Right ventricle myocardium superior (tissue), 1 donor: Measurements from ENCODE around the gene MCF2L. TPM values are rescaled to one million over a fixed set of nuclear protein-coding genes. Genes with fewer than 3 reads are reported as not detected.

ENCODE experiments used
- ATAC-seq: fragments of 200-7000 bp; cut with Tn5 transposase; one replicate; pipeline ENCODE4 v1.9.1; 2020; ENCODE audit warnings: mild to moderate bottlenecking; ENCODE audit not compliant: poor library complexity
- DNase-seq: peaks from one replicate; pipeline ENCODE4 v3.0.0-alpha.2; 2020
- intact Hi-C: fragments of 100-400 bp; cut with DNase I; formaldehyde crosslinking; loops from one replicate; pipeline ENCODE4 v1.11.2; 2022
- total RNA-seq: library from RNA; stranded (reverse); fragmentation: NEBNext Ultra II Directional; extraction: Animal tissue kit (Norgen Biotek cat#: 25700); gene quantifications from one replicate; pipeline ENCODE4 v1.2.1, GENCODE V29; 2021
- donor health status: DM: no; HTN: yes; CAD: no; lungs with severe emphysema.

MCF2L gene
- total RNA-seq, 1 donor from 2014 or later = 38.1 TPM

DNA sequence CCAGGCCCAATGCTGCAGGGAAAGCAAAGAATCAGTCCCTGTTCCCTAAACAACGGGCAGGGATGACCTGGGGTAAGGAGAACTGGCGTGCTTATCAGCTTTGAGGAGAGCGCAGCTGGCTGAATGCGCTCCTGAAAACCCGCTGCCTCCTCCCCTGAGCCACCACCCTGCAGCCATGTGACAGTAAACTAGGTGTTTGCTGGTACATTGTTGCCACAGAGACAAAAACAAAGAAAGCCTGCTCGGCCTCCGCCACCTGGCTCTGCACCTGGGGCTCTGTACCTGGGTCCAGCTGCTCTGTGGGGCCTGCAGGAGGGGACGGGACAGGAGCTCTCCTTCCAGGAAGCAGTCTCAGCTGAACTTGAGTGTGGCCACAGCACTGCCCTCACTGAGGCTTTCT, 21.8 kb downstream of the MCF2L start:
- ATAC-seq (peak; percentile 73), DNase-seq (no peak)
- intact Hi-C loops = no loop called here

DNA sequence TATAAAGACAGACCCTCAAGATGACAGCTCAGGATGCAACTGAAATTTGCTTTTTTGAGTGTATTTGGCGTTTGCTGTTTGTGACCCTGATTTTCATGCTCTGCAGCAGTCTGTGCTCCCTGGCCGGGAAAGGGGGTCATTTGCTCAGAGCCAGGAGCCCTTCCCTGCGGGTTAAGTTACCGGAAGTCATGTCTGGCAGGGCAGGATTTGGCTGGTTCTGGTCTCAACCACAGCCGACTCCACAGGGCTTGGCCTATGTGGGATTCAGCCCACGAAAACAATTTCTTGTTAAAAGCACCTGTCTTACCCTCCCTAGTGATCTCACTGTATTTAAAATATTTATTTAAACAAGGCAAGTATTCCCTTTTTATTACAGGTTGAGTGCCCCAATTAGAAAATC, 22.6 kb downstream of the MCF2L start:
- intact Hi-C loops = no loop called here
- ATAC-seq = no peak
- no peak for DNase-seq

DNA sequence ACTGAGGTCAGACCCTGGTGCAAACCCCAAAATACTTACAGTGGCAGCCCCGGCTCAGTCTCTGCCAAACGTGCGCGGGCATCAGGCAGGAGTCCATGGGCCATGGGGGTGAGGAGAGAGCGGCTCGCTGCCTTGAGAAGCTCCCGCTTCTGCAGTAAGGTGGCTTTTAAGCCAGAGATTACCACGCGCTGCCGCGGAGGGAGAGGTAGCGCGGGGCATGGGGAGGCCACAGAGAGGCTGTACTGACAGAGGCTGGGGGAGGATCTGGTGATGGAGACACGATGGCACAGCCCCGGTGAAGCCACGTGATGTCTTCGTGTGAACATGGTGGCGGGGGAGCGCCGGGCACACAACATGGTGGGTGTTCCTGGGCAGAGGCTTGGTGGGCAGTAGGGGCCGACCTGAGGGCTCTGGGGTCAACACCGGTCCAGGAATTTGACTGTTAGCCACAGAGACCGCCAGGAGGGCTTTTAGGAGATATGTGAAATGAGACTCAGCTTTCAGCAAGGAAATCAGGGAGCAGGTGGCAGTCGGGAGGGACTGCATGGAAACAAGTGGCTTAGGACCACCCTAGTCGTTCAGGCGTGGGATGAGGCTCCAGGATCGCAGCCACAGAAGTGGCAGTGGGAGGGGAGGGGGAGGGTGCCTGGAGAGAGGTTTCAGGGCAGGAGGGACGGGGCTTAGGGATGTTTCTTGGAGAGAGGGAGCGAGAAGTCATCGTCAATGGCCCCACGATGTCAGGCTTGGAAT, 24.1 kb downstream of the MCF2L start:
- DNase-seq = no peak
- ATAC-seq = no peak
- intact Hi-C loops = no loop called here

DNA sequence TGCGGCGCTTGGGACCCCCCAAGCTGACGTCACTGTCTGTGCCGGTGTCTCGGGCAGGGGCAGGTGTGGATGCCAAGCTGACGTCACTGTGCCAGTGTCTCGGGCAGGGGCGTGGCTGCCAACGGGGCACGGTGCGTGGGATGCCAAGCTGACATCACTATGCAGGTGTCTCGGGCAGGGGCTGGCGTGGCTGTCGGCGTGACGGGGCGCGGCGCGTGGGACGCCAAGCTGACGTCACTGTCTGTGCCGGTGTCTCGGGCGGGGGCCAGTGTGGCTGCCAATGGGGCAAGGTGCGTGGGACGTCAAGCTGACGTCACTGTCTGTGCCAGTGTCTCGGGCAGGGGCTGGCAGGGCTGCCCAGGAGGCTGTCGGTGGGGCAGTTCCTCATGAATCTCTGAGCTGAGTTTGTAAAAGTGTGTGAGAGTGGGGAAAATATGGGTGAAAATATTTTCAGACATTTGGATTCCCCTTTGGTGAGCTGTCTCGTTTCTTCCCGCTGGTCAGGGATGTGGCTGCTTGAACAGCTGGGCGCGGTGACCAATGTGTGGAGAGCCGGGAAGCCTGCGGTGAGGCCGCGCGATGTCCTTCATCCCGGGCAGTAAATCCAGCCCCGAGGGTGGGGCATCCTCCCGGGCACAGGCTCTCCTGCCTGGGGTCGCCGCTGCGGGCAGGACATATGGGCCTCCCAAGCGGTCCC, 25.2 kb downstream of the MCF2L start:
- no peak for DNase-seq
- no peak for ATAC-seq
- intact Hi-C loops = no loop called here

DNA sequence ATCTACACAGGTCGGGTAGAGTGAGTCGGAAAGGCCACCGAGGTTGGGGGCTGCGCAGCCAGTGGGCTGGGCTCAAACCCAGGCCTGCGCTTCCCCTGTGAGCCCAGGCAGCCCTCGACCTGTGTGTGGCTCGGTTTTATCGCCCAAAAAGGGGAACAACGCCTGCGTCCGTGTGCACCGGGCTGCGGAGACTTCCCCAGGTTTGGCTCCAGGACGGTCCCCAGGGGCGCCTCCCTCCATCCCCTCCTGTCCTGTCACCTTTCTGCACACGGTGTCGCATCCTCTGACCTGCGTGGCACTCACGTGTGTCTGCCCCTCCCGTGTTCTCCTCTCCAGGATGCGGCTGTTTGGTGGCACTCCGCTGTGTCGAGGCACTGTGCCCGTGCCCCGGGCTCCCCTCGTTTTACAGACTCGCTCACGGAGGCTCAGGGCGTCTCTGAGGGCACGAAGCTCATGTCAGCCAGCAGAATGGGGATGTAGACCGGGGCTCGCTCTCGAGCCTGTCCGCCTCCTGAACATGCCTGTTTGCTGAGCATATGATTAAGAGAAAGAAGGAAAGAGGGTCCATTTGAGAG, 25.9 kb downstream of the MCF2L start:
- ATAC-seq (no peak), DNase-seq (no peak)
- intact Hi-C loops = no loop called here

DNA sequence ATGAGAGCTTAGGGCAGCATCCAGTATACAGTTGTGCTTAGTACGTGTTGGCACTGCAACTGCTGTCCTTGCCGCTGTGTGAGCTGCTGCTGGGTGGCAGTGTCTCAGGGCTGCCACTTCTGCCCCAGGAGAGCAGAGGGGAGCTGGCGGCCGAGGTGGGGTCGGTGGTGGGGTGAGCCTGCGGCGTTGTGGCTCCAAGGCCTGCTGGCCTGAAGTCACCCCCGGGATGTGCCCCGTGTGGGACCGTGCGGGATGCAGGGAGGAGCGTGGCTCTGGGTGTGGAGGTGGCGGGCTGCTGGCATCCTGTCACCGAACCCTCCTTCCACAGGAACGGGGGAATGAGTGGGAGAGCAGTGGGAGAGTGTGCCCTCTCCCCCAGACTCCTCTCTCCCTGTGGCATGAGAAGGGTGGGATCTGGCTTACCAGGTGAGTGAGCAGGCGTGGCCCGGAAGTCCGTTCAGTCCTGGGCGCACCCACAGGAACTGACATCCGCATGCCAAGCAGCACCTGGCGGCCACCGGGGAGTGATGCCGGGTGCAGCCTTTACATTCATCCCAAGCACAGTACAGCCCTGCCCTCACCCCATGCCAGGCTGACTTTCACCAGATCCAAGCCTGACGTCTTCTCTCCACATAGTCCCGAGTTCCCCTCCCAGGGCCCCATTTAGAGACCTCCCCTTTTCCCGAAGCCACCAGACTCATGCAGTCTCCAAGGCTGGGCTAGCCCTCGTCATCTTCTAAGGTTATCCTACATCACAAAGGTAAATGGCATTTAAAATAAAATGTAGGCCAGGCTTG, 26.6 kb downstream of the MCF2L start:
- DNase-seq (no peak), ATAC-seq (no peak)
- intact Hi-C loops = no loop called here

DNA sequence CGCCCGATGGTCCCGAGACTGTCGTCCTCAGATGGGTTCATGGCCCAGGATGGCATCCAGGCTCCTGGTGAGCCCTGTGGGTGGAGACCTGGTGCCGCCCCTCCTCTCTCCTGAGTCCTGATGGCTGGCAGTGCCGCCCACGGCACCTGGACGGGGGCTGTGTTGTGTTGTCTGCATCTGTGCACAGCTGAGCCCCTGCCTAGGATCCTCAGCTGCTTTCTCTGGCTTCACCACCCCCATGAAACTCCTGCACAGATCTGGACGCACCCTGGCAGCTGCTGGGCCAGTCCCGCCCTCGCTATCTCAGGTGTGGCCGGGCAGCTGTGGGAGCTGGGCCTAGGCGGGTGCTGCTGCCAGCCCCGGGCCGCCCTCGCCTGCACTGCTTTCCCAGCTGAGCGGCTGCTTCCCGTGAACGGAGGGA, 27.7 kb downstream of the MCF2L start:
- ATAC-seq = no peak
- intact Hi-C loops = no loop called here
- no peak for DNase-seq

DNA sequence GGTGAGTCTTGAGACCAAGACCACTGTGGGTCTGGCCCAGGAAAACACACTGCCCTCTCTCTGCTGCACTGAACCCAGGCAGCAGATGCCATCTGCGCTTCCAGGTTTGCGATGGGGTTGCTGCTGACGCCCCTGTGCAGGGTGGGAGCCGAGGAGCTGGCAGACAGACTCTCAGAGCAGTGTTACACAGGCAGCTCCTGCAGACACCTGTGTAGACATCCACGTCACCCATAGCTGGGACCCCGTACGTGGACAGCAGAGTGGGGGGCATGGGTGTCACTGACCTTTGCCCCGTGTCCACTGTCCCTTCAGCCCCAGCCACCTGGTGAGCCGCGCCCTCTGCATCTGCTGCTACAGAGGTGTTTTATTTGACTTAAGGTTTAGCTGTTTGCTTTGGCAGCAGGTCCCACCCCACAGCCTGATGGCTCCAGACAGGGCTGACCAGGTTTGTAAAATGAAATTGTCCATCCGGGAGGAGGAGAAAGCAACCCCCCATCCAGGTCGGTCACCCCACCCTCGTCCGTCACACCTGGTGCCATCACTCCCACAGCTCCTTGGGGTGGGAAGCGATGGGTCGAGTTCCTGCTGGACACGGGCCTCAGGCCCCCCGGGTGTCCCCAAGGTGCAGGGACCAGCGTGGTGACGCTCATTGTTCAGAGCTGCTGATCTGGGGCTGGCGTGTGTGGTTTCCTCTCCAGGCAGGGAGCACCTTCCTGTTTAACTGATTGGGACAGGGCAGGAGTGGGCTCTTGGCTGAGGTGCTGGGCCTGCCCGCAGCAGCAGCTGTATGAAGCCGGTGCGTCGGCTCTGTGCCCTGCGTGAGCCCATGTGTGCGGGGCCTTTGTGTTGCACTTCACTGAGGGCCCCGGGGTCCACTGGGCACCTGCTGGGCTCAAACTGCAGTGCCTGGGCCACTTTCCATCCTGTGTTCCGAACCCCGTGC, 28.4 kb downstream of the MCF2L start:
- no peak for ATAC-seq

DNA sequence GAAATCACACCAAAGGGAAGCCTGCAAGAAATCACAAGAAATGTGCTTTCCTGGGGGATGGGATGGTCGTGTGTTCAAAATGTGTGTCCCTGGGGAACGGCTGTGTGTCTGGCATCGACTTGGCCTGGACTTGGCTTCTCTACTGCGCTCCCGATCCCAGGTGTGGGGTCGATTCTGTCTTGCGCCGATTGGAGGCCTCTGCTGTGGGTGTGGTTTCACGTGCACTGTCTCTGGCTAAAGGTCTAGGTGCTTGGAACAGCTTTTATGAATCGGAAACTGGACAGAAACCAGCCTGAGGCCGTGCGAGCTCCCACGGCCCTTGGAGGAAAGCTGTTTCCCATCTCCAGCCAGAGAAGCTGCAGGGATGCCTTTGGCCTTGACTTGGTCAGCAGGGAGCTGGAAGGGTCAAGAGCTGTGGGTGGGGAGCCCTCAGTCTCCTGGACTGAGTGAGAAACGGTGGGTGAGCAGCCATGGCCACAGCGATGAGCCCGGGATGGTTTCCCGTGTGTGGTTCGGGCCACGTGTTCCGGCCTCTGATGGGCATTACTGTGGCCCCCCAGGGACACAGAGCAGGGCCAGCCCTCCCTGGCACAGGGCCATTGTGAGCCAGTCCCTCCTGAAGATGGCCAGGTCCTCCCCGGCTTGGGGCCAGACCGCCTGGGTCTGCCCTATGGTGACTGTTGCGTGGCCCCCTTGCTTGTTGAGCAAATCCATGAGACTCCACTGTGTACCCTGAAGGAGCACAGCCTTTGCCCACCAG, 29.7 kb downstream of the MCF2L start:
- DNase-seq (no peak), ATAC-seq (no peak)
- intact Hi-C loops = no loop called here

More for the DNA sequence above, 28.4 kb downstream of the MCF2L start:
- intact Hi-C loops = no loop called here
- DNase-seq = no peak

DNA sequence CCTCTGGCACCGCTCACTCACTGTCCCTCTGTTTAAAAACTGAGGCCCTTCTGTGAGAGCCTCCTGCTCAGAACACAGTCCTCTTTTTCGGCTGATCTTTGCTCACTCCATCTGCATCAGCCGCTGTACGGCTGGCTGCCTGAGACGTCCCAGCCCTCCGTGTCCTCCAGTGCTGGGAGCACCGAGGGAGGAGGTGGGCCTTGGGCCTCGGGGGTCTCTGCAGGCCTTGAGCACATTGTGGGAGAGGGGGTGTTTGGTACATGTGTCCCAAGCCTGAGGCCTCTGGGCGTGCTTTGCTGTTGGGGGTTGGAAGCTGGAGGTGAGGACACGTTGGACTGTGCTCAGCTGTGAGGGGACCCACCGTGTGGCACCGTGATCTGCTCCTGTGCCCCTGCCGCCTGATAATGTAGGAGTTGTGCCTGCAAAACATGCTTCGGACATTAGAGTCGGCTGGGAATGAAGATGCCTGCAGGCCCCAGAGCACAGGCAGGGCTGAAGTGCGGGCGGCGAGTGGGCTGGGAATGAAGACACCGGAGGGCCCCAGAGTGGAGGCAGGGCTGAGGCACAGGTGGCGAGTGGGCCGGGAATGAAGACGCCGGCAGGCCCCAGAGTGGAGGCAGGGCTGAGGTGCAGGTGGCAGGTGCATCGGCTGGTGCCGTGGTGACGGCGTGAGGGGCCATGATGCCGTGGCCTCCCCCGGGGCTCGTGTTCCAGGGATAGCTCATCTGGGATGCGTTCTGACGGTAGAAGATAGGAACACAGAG, 30.6 kb downstream of the MCF2L start:
- DNase-seq (no peak), ATAC-seq (no peak)
- intact Hi-C loops = no loop called here

DNA sequence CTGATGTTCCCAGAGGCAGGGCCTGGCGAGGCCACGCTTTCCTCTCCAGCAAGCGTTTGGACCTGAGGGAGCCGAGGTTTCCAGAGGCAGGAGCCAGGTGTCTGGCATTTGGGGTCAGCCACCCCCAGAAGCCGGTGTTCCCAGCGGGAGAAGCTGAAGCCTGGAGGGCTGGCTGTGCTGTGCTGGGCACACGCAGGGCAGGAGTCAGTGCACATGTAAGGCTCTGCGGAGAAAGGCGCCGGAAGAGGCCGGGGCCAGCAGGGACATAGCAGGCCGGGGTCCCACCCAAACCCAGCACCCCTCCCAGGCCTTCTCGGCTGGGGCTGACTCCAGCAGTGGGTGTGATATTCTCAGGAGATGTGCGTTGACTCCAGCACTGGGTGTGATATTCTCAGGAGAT, 31.6 kb downstream of the MCF2L start:
- ATAC-seq (no peak), DNase-seq (no peak)
- intact Hi-C loops = no loop called here

DNA sequence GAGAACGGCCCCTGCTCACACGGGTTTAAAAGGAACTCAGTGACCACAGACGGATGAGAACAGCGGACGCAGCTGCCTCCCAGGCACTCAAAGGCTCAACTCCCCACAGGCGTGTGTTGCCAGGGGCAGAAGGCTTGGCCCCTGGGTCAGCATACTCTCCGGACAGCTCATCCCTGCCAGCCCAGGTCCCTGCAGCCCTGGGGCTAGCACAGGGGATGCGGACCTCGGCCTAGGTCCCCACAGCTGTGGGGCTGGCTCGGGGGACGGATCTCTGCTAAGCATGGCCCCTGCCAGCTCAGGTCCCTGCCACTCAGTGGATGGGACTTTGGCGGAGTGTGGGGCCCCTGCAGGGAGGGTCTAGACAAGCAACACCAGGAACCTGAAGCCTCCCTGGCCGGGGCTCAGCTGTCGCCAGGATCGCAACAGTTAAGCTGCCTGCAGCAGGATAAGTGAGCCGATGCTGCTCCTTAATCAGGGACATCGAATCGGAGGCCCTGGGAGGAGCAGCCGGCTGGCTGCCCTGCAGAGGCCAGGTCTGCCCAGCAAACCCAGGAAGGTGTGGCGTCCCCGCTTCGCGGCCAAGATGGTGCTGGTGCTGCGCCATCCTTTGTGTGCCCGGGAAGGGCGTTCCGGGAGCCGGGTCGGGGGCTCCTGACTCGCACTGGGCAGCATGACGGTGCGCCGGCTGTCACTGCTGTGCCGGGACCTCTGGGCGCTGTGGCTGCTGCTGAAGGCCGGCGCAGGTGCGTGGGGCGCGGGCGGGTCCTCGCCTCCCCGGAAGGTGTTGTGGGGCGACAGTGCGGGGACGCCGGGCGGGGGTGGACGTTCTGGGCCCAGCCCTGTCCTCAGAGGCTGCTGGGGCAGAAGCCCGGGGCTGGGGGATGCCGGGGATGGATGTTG, 32.5 kb downstream of the MCF2L start:
- ATAC-seq (peak; percentile 77), DNase-seq (peak; percentile 62)
- intact Hi-C loops = no loop called here

DNA sequence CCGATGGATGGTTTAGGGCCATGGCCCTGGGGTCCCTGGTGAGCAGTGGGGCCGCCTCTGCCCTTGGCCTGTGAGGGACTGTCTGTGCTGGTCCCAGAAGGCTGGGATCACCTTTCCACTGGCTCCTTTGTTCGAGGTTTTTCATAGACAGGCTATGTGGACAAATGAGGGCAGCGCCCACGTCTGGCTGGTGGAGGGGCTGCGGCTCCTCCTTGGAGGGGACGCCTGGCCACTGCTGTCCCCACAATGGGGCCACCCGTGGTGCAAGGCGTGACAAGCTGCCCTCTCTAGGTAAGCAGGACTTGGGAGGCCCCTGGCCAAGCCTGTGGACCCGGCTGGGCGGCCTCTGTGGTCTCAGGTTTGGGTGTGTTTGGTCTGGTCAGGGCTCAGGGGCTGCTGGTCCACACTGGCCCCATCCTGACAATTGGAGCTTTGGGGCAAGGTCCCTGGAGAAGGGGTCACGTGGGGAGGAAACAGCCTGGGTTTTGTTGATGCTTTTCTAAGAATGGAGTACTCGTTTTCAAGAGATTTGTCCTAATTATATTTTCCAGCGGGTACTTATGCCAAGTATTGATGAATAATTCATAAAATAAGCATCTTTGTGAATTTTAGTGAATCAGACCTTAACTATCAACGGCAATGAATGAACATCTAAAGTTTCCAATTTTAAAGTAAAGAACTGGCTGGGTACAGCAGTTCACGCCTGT, 33.3 kb downstream of the MCF2L start:
- intact Hi-C loops = no loop called here
- no peak for DNase-seq
- peak; percentile 28 for ATAC-seq

DNA sequence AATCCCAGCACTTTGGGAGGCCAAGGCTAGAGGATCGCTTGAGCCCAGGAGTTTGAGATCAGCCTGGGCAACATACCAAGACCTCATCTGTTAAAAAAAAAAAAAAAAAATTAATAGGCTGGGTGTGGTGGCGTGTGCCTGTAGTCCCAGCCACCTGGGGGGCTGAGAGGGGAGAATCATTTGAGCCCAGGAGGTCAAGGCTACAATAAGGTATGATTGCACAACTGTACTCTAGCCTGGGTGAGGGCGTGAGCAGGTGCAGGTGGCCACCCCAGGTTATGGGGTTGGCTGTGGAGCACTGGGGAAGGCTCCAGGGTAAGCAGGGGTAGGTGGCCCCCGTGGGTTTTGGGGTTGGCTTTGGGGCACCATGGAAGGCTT, 33.9 kb downstream of the MCF2L start:
- DNase-seq = no peak
- intact Hi-C loops = no loop called here

DNA sequence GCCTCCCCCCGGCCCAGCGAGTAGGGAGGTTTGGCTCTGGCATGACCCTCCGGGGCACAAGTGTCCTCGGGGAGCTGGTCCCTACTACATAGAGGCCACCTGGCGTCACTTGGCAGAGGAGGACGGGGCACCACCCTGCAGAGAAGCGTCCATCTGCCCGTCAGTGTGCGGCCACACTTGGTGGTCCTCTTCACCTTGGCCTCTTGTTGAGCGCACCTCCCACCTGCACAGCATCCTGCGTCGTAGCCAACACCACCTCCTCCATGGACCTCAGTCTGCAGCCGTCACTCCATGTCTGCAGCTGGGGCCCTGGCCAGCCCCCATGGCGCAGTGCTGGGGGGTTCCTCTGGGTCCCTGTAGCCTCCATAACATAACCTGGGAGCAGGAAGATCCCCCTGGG, 35.1 kb downstream of the MCF2L start:
- intact Hi-C loops = no loop called here
- ATAC-seq = no peak
- DNase-seq = no peak

More for the DNA sequence above, 33.9 kb downstream of the MCF2L start:
- no peak for ATAC-seq
